HepG2 (cell line): ENCODE results near the gene SRSF2. TPM values are rescaled to one million over a fixed set of nuclear protein-coding genes. Genes with fewer than 3 reads are reported as not detected.

Experiments used
- ATF2 ChIP-seq: sonication (generic); formaldehyde crosslinking; IDR thresholded peaks from 2 replicates; pipeline ENCODE4 v1.4.0; 2020; ENCODE audit warnings: missing genetic modification reagents
- ISL2 ChIP-seq: sonication (generic); formaldehyde crosslinking; IDR thresholded peaks from 2 replicates; pipeline ENCODE4 v1.5.0; 2020; ENCODE audit warnings: missing genetic modification reagents
- MXI1 ChIP-seq: IDR thresholded peaks from 3 replicates; pipeline ENCODE4 v1.6.1; 2012; ENCODE audit warnings: low read depth, low read length, inconsistent platforms, borderline replicate concordance
- ONECUT2 ChIP-seq: sonication (generic); formaldehyde crosslinking; IDR thresholded peaks from 2 replicates; pipeline ENCODE4 v1.4.0; 2020; ENCODE audit warnings: missing genetic modification reagents
- SNAPC4 ChIP-seq: sonication (generic); formaldehyde crosslinking; IDR thresholded peaks from 2 replicates; pipeline ENCODE4 v1.4.0; 2020; ENCODE audit warnings: mild to moderate bottlenecking, missing genetic modification reagents
- SRSF1 ChIP-seq: fragments of 200-400 bp; formaldehyde crosslinking; optimal IDR thresholded peaks from 2 replicates; pipeline ENCODE3; 2017; ENCODE audit warnings: mild to moderate bottlenecking, low read depth, low read length, moderate library complexity
- U2AF2 ChIP-seq: fragments of 200-400 bp; formaldehyde crosslinking; IDR thresholded peaks from 2 replicates; pipeline ENCODE4 v1.6.1; 2017; ENCODE audit warnings: low read depth, mild to moderate bottlenecking, low read length
- YY1 ChIP-seq: IDR thresholded peaks from 2 replicates; pipeline ENCODE4 v1.6.1; 2011; ENCODE audit warnings: low read length, low read depth, moderate library complexity, mild to moderate bottlenecking; ENCODE audit not compliant: insufficient read depth, insufficient replicate concordance
- ZBED4 ChIP-seq: sonication (generic); formaldehyde crosslinking; IDR thresholded peaks from 2 replicates; pipeline ENCODE4 v1.4.0; 2020; ENCODE audit warnings: missing genetic modification reagents, borderline replicate concordance
- ZBTB42 ChIP-seq: sonication (generic); formaldehyde crosslinking; IDR thresholded peaks from 2 replicates; pipeline ENCODE4 v1.5.0; 2020; ENCODE audit warnings: mild to moderate bottlenecking, missing genetic modification reagents
- ZNF33A ChIP-seq: sonication (generic); formaldehyde crosslinking; IDR thresholded peaks from 2 replicates; pipeline ENCODE4 v1.5.1; 2020; ENCODE audit warnings: missing genetic modification reagents, mild to moderate bottlenecking, moderate library complexity, borderline replicate concordance
- ZNF619 ChIP-seq: sonication (generic); formaldehyde crosslinking; IDR thresholded peaks from 2 replicates; pipeline ENCODE4 v1.4.0; 2020; ENCODE audit warnings: mild to moderate bottlenecking, missing genetic modification reagents
- ZNF792 ChIP-seq: IDR thresholded peaks from 2 replicates; pipeline ENCODE4 v1.6.1; 2016
- ZNF879 ChIP-seq: sonication (generic); formaldehyde crosslinking; IDR thresholded peaks from 2 replicates; pipeline ENCODE4 v1.8.1; 2023; ENCODE audit warnings: missing genetic modification reagents
- polyA plus RNA-seq, 8 experiments: library from polyadenylated mRNA; depleted of rRNA in 3 of 8; stranded (reverse) in 7 of 8; unstranded in 1 of 8; fragments of >200 nt; fragmentation: Illumina TruSeq in 4 of 8; extraction: Trizol in 4 of 8; gene quantifications; 2 replicates each; pipeline versions ENCODE4 v1.2.1 to v1.2.3, GENCODE V29; 2011 to 2016; ENCODE audit warnings: low read depth in 4 of 8, missing spikeins in 1 of 8, mixed read lengths in 1 of 8; ENCODE audit not compliant: insufficient read depth in 1 of 8
- total RNA-seq, 5 experiments: library from RNA; depleted of rRNA; stranded (reverse); fragments of >200 nt; fragmentation: Illumina TruSeq; extraction: Trizol; gene quantifications; 2 replicates each; pipeline ENCODE4 v1.2.3, GENCODE V29; 2016; ENCODE audit warnings: low read depth in 1 of 5
- TF ChIP-seq, protein P1 (sequence below): sonication (generic); formaldehyde crosslinking; IDR thresholded peaks from 2 replicates; pipeline ENCODE4 v1.9.0; 2021; ENCODE audit warnings: missing genetic modification reagents, borderline replicate concordance

The SRSF2 gene
- total and polyA plus RNA-seq, 2 of the 13 experiments (the other 11 are each of a cell fraction or from before 2014, with no cell fraction given) = 306 to 319 TPM

- 0 out of 2 replicates have a peak, but pooled peaks have one; percentile 52 for TF ChIP-seq ATF2 (CRISPR knock-in tag)
- peak; percentile 98 for TF ChIP-seq ZNF619 (CRISPR knock-in tag)
- no peak for TF ChIP-seq ZNF33A (CRISPR knock-in tag)
- TF ChIP-seq MXI1 = peak; percentile 91; the same call in 2 of the 3 replicates
- TF ChIP-seq ZBTB42 (CRISPR knock-in tag) = no peak
- TF ChIP-seq SRSF1 = peak; percentile 89
- no peak for TF ChIP-seq ONECUT2
- 0 out of 2 replicates have a peak, but pooled peaks have one; percentile 19 for TF ChIP-seq U2AF2
- peak; percentile 29; the same call in 1 of the 2 replicates for TF ChIP-seq ZBED4 (CRISPR knock-in tag)
- no peak for TF ChIP-seq ISL2
- TF ChIP-seq YY1 = peak; percentile 82
- no peak; the same call in 1 of the 2 replicates for TF ChIP-seq ZNF879 (CRISPR knock-in tag)
- no peak; the same call in 1 of the 2 replicates for TF ChIP-seq SNAPC4 (CRISPR knock-in tag)
- TF ChIP-seq, protein P1, sequence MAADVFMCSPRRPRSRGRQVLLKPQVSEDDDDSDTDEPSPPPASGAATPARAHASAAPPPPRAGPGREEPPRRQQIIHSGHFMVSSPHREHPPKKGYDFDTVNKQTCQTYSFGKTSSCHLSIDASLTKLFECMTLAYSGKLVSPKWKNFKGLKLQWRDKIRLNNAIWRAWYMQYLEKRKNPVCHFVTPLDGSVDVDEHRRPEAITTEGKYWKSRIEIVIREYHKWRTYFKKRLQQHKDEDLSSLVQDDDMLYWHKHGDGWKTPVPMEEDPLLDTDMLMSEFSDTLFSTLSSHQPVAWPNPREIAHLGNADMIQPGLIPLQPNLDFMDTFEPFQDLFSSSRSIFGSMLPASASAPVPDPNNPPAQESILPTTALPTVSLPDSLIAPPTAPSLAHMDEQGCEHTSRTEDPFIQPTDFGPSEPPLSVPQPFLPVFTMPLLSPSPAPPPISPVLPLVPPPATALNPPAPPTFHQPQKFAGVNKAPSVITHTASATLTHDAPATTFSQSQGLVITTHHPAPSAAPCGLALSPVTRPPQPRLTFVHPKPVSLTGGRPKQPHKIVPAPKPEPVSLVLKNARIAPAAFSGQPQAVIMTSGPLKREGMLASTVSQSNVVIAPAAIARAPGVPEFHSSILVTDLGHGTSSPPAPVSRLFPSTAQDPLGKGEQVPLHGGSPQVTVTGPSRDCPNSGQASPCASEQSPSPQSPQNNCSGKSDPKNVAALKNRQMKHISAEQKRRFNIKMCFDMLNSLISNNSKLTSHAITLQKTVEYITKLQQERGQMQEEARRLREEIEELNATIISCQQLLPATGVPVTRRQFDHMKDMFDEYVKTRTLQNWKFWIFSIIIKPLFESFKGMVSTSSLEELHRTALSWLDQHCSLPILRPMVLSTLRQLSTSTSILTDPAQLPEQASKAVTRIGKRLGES (CRISPR knock-in tag) = no peak
- peak; percentile 72 for TF ChIP-seq ZNF792 (CRISPR knock-in tag)
Observed at GRCh38 chr17:76737676-76738467, 741 bp upstream of the SRSF2 start, which contains the start of gene MFSD11 (continued).
